T-helper 2 cell (primary cell): ENCODE results near the gene CRB3.
A peak's percentile ranks its signal among the peaks of the same experiment; 100 is the strongest.

Source experiments
- DNase-seq, 5 experiments: peaks; one replicate each; pipeline versions ENCODE4 v3.0.0 to v3.0.0-alpha.2; 2012 to 2022

Gene CRB3

GRCh38 chr19:6433165-6433564 lies 30.9 kb upstream of the CRB3 start:
- no peak for DNase-seq

GRCh38 chr19:6433663-6434062 lies 30.4 kb upstream of the CRB3 start, which contains the start of gene SLC25A41:
Gene SLC25A41 (minus strand): TSS chr19:6433763. CDS start chr19:6433693, 70 bp downstream.
- DNase-seq: no peak

- DNase-seq: no peak
These were observed 24.3 kb upstream of the CRB3 start for GRCh38 chr19:6439743-6440142.

- no peak for DNase-seq
These were observed 23.2 kb upstream of the CRB3 start for GRCh38 chr19:6440905-6441304.

GRCh38 chr19:6442087-6442688 lies 21.9 kb upstream of the CRB3 start:
- DNase-seq: no peak

- DNase-seq: no peak
These were observed 20.1 kb upstream of the CRB3 start for GRCh38 chr19:6443986-6444385.

GRCh38 chr19:6446452-6446851 lies 17.6 kb upstream of the CRB3 start:
- no peak for DNase-seq

- no peak for DNase-seq
These were observed 16.0 kb upstream of the CRB3 start for GRCh38 chr19:6448045-6448444.

GRCh38 chr19:6450166-6450565 lies 13.9 kb upstream of the CRB3 start:
- no peak for DNase-seq

- DNase-seq: no peak
These were observed 12.4 kb upstream of the CRB3 start for GRCh38 chr19:6451583-6452222.

GRCh38 chr19:6452223-6452614 lies 11.9 kb upstream of the CRB3 start:
- no peak for DNase-seq

- DNase-seq: no peak
These were observed 11.2 kb upstream of the CRB3 start for GRCh38 chr19:6452899-6453298.

GRCh38 chr19:6453951-6454565 lies 10.0 kb upstream of the CRB3 start:
- DNase-seq: no peak

GRCh38 chr19:6455924-6456323 lies 8.1 kb upstream of the CRB3 start:
- no peak for DNase-seq

- no peak for DNase-seq
These were observed 5.9 kb upstream of the CRB3 start for GRCh38 chr19:6457958-6458694.

- no peak for DNase-seq
These were observed 5.3 kb upstream of the CRB3 start for GRCh38 chr19:6458695-6459261.

- DNase-seq: peak; percentile 27 to 84 (median 29)
These were observed 4.6 kb upstream of the CRB3 start, which contains the start of gene SLC25A23 for GRCh38 chr19:6459262-6460098. Gene SLC25A23 (minus strand): TSS chr19:6459792. CDS start chr19:6459628, 164 bp downstream.

- peak; percentile 86 to 99 (median 94) for DNase-seq
These were observed 3.8 kb upstream of the CRB3 start for GRCh38 chr19:6460099-6460884.

GRCh38 chr19:6465006-6465405 lies 935 bp downstream of the CRB3 start:
- DNase-seq: no peak

GRCh38 chr19:6465663-6466062 lies 1.6 kb downstream of the CRB3 start:
- DNase-seq: no peak
